Mammary epithelial cell (primary cell): ENCODE measurements around the gene PI4K2A.
A peak's percentile ranks its signal among the peaks of the same experiment; 100 is the strongest.

Experiments
- CTCF ChIP-seq, 2 donors: IDR thresholded peaks in 1 of 2; conservative IDR thresholded peaks in 1 of 2; 2 replicates each; pipeline ENCODE4 v1.5.1; 2011 to 2012; ENCODE audit warnings: inconsistent platforms in 2 of 2, low read length in 2 of 2, mild to moderate bottlenecking in 2 of 2, control low read depth in 1 of 2, low read depth in 1 of 2; ENCODE audit not compliant: insufficient read depth in 1 of 2; ENCODE audit errors: extremely low read depth in 1 of 2
- EZH2 ChIP-seq: IDR thresholded peaks from 2 replicates; pipeline ENCODE4 v1.6.1; 2012; ENCODE audit warnings: low read length, inconsistent platforms, borderline replicate concordance

- TF ChIP-seq CTCF (conservative IDR thresholded peaks at IDR 0.05 in 1 of 2, IDR thresholded peaks at IDR 0.05 in 1 of 2; ENCODE audit: extremely low read depth in 1 of 2, insufficient read depth in 1 of 2, low read depth in 1 of 2, low read length in 2 of 2): peak in 1 of 2 donors; percentile 1
- TF ChIP-seq EZH2: no peak
Observed at GRCh38 chr10:97714401-97715258, 74.2 kb downstream of the PI4K2A start.
